ENCODE data around the gene BSDC1. TPM values are rescaled to one million over a fixed set of nuclear protein-coding genes. Genes with fewer than 3 reads are reported as not detected.
"Not testable (repeated sequence)": the region's sequence is repeated elsewhere in the genome, so short reads cannot be mapped to it uniquely, and the experiment has no call there.

Gene BSDC1
- 10 to 100 TPM; 58.8 to 60.3 (median 59.5) TPM for polyA plus RNA-seq (ENCODE audit: insufficient read length in 3 of 3)

DNA sequence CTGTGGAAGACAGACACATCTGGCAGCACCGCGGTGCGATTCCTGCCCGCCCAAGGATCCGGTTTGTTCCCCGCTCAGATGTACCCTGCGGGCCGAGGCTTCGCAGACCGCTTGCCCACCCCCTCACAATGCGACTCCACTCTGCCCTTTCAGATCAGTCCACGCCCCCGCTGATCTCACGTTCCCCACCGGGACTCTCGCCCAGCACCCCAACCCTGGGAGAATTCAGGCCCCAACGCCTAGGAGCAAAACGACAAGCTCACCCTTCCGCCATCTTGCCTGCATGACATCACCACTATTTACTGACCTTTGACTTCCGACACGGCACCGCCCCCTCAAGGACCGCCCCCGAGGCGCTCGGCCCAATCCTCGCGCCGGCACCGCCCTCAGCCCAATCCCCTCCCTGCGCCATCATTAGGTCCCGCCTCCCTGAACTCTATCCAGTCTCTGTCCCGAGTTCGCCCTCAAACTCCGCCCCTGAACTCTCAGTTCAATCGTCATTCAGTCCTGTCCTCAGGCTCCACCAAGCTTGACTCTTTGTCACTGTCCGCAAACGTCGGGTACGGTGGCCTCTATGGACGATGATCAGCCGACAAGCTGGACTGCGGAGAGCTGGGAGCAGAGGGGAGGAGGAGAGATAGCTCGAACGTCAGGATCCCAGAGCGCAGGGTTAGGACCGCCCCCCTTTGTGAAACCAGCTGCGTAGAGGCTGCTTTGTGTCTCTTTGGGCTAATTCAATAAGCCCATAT lies at the start of gene BSDC1:
Gene BSDC1, minus strand, starts transcription at position 301 of the 749 bp plus-strand sequence. Its CDS starts 27 bp downstream, at position 274.
- DNase-seq (ENCODE audit: low read depth in 3 of 3, low spot score in 2 of 3): peak; percentile 98 to 99 (median 98)

GRCh38 chr1:32441467-32441866 lies 47.2 kb upstream of the BSDC1 start:
- not testable (repeated sequence) for DNase-seq (ENCODE audit: low read depth in 3 of 3, low spot score in 2 of 3)

DNA sequence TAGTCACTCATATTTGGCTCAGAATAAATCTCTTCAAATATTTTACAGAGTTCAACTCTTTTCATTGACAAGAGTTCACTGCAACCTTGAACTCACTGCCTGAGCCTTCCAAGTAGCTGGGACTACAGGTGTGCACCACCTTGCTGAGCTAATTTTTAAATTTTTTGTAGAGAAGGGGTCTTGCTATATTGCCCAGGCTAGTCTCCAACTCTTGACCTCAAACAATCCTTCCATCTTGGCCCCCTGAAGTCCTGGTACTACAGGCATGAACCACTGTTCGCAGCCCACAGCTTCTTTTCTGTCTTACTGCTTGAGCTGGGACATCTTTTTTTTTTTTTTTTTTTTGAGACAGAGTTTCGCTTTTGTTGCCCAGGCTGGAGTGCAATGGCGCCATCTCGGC lies 44.5 kb upstream of the BSDC1 start:
- not testable (repeated sequence) for DNase-seq (ENCODE audit: low read depth in 3 of 3, low spot score in 2 of 3)

GRCh38 chr1:32438136-32438535 lies 43.9 kb upstream of the BSDC1 start:
- DNase-seq (ENCODE audit: low read depth in 3 of 3, low spot score in 2 of 3): no peak

DNA sequence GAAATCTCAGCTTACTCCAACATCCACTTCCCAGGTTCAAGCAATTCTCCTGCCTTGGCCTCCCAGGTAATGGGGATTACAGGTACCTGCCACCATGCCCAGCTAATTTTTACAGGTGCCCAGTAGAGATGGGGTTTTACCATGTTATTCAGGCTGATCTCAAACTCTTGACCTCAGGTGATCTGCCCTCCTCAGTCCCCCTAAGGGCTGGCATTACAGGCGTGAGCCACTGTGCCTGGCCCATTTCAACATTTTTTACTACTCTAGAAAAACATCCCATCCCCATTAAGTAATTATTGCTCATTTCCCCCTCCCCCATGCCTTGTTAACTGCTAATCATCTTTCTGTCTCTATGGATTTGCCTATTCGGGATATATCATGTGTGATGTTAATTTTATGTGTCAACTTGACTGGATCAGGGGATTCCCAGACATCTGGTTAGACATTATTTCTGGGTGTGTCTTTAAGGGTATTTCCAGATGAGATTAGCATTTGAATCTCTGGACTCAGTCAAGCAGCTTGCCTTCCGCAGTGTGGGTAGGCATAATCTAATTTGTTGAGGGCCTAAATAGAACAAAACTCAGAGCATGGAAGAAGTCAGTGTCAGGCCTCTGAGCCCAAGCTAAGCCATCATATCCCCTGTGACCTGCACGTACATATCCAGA lies 37.6 kb upstream of the BSDC1 start:
- DNase-seq (ENCODE audit: low read depth in 3 of 3, low spot score in 2 of 3): no peak

GRCh38 chr1:32427264-32427963 lies 33.2 kb upstream of the BSDC1 start:
- DNase-seq (ENCODE audit: low read depth in 3 of 3, low spot score in 2 of 3): no peak

GRCh38 chr1:32426489-32427255 lies 32.4 kb upstream of the BSDC1 start:
- peak in 2 of 3 donors; percentile 44 to 48 for DNase-seq (ENCODE audit: low read depth in 3 of 3, low spot score in 2 of 3)

- DNase-seq (ENCODE audit: low read depth in 3 of 3, low spot score in 2 of 3): no peak
Observed at GRCh38 chr1:32421775-32422174, 27.5 kb upstream of the BSDC1 start.

DNA sequence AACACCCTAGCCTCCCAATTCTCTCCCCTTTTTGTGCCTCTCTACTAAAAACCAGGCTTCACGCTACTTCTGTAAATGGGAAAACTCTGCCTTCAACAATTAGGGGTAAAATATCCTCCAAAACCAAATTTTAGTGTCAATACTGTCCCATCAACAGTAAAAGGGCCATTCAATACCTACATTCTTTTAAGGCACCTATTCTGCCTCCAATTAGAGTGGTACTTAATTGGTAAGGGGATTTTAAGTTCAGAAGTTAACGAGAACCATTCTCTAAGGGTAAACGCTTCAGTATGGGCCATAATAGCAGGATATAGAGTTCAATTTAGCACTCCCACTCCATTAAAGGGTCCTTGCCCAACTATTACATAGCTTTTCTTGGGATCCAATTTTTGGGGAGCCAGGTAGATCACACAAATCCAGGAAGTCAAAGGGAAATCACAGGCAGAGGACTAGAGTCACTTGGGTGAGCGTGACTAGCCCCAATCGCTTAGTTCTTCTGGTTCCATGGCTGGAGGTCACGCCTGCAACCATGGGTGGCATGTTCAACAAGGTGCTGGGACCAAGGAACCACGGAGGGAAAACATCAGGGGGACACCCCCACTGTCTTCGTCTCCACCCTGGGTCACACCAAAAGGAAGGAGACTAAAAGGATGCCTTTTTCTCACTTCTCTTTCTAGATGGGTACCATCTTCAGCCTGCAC lies 20.1 kb upstream of the BSDC1 start:
- DNase-seq (ENCODE audit: low read depth in 3 of 3, low spot score in 2 of 3): no peak

DNA sequence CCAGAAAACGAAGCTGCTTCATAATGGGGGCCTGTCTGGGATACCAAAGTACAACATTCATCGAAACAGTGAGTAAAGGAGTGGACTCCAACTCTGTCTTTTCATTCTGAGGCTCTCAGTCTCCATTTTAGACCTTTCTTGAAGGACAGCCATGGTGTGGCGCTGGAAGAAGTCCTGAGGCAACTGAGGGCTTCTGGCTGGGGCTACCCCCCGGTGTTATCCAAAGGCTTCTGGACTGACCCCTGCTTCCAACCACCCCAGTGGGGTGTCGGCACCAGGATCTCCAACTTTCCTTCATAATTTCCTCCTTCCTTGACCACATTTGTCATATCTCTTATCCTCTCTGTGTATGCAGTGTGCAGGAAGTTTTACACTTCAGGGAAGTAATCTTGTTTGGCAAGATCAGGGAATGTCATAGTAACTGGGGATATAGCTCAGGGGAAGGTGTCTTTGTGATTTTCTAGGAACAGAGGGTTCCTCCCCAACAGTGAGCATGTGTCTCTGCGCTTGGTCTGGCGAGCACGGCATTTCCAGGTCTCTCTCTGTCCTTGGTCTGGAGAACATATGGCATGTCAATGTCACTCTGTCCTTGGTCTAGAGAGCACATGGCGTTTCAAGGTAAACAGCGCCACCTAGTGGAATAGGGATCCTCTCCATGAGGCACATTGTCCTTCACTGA lies 19.4 kb upstream of the BSDC1 start:
- no peak for DNase-seq (ENCODE audit: low read depth in 3 of 3, low spot score in 2 of 3)

- DNase-seq (ENCODE audit: low read depth in 3 of 3, low spot score in 2 of 3): no peak
Observed at GRCh38 chr1:32411261-32411660, 17.0 kb upstream of the BSDC1 start.

GRCh38 chr1:32406629-32407111 lies 12.4 kb upstream of the BSDC1 start:
- no peak for DNase-seq (ENCODE audit: low read depth in 3 of 3, low spot score in 2 of 3)

DNA sequence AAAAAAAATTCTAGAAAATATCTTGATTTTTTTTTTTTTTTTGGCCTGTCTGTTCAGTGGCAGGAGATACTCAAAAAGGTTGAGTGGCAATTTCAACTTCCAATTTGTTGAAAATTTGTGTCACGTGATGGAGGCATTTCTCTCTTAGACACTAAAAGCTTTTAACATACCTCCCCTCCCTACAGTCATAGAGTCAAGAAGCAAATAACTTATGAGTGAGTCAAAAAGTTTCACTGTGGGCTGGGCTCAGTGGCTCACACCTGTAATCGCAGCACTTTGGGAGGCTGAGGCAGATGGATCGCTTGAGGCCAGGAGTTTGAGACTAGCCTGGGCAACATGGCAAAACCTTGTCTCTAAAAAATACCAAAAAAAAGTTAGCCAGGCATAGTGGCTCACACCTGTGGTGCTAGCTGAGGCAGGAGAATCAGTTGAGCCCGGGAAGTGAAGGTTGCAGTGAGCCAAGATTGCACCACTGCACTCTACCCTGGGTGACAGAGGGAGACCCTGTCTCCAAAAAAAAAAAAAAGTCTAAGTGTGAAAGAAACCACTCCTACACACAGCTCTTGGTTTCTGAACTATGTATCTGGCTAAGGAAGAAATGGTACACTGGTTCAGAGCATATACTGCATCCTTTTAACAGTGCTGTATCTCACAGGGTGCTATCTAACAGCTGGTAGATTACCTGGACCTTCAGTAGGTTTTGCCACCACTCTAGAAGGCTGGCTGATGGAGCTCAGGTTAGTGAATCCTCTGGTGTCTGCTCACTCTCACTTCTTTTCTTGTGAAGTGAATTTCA lies 11.6 kb upstream of the BSDC1 start:
- no peak for DNase-seq (ENCODE audit: low read depth in 3 of 3, low spot score in 2 of 3)

- no peak for DNase-seq (ENCODE audit: low read depth in 3 of 3, low spot score in 2 of 3)
Observed at GRCh38 chr1:32404946-32405345, 10.7 kb upstream of the BSDC1 start.

DNA sequence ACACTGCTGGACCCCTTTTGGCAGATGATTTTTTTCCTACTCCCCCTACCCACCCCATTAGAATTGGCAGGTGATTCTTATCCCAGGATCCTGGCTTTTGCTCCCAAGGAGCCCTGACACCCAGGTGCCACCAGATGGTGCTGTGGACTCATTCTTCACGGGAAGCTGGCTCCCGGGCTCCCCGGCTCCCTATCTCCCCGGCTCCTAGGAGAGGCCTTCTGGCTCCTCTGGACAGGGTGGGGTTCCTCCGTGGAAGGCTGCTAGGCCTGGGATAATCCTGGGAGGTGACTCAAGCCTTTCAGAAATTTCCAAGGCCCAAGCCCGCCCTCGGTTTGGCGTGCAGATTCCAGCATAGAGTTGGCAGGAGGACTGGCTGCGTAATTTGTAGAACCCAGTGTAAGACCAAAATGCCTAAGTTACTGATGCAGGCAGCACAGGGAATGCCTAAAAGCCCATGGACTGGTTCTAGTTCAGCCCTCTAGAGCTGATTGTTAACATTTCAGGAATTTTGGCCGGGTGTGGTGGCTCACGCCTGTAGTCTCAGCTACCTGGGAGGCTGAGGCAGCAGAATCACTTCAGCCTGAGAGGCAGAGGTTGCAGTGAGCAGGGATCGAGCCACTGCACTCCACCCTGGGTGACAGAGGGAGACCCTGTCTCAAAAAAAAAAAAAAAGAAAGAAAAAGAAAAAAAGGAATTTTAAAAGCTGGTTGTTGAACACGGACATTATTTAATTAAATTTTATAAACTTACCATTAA lies 6.8 kb upstream of the BSDC1 start:
- peak; percentile 66 to 68 (median 67) for DNase-seq (ENCODE audit: low read depth in 3 of 3, low spot score in 2 of 3)

DNA sequence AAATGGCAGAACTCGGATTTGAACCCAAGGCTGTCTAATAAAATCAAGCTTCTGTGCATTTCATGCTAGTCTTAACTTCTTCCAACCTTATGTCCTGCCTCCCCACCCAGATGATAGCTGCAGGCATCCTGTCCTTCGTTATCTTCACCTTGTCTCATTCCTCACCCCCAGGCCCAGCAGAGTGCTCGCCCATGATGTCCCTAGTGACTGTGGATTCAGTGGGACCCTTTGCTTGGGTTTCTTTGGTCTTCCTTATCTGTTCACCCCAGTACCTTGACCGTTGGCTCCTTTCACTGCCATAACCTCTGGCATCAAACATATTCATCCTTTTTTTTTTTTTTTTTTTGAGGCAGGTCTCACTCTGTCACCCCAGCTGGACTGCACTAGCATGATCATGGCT lies 5.6 kb upstream of the BSDC1 start:
- no peak for DNase-seq (ENCODE audit: low read depth in 3 of 3, low spot score in 2 of 3)

DNA sequence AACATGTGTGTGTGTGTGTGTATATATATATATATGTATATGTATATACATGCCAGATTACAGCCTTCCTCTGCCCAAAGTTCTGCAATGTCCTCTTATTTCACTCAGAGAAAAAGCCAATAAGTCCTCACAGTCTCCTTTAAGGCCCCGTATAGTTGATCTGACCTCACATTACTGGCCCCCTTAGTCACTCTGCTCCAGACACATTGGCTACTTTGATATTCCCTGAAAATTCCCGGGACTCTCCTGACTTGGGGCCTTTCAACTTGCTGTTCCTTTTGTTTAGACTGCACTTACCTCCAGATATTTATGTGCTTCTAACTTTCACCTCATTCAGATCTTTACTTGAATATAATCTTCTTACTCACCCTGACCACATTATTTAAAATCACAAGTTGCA lies 4.2 kb upstream of the BSDC1 start:
- DNase-seq (ENCODE audit: low read depth in 3 of 3, low spot score in 2 of 3): no peak

GRCh38 chr1:32396524-32396923 lies 2.3 kb upstream of the BSDC1 start:
- not testable (repeated sequence) for DNase-seq (ENCODE audit: low read depth in 3 of 3, low spot score in 2 of 3)
